Psoas muscle (tissue), 8 donors: ENCODE measurements around the gene FOLR2. TPM values are rescaled to one million over a fixed set of nuclear protein-coding genes. Genes with fewer than 3 reads are reported as not detected.

Experiments
- ATAC-seq, 4 donors: fragments of 200-7000 bp; cut with Tn5 transposase; one replicate each; pipeline ENCODE4 v1.9.1; 2020; ENCODE audit warnings: moderate library complexity in 3 of 4, mild to moderate bottlenecking in 2 of 4
- DNase-seq, 2 donors: peaks; one replicate each; pipeline ENCODE4 v3.0.0-alpha.2; 2020
- H3K27ac ChIP-seq: fragments of 200-600 bp; one replicate; pipeline ENCODE4 v1.8.0; 2022
- H3K27me3 ChIP-seq, 3 donors: fragments of 200-600 bp in 1 of 3; one replicate each; pipeline versions ENCODE4 v1.6.1 to v1.8.0; 2013 to 2022; ENCODE audit warnings: low read length in 2 of 3, mild to moderate bottlenecking in 2 of 3, moderate library complexity in 1 of 3; ENCODE audit not compliant: insufficient read depth in 3 of 3
- H3K36me3 ChIP-seq, 2 donors: fragments of 200-600 bp in 1 of 2; one replicate each; pipeline versions ENCODE4 v1.6.1 to v1.8.0; 2013 to 2022; ENCODE audit warnings: low read depth in 1 of 2, mild to moderate bottlenecking in 1 of 2, moderate library complexity in 1 of 2; ENCODE audit not compliant: insufficient read depth in 1 of 2
- H3K4me1 ChIP-seq: fragments of 200-600 bp; one replicate; pipeline ENCODE4 v1.8.0; 2022
- H3K4me3 ChIP-seq: fragments of 200-600 bp; one replicate; pipeline ENCODE4 v1.8.0; 2022; ENCODE audit warnings: mild to moderate bottlenecking
- H3K9me3 ChIP-seq: fragments of 200-600 bp; one replicate; pipeline ENCODE4 v1.8.0; 2022
- CTCF ChIP-seq: fragments of 200-600 bp; IDR thresholded peaks from one replicate; pipeline ENCODE4 v1.8.0; 2022; ENCODE audit warnings: antibody characterized with exemption
- WGBS, 3 donors: extraction: QIAGEN DNeasy Blood & Tissue Kit; methylation state at CpG; one replicate each; pipeline versions ENCODE4 v1.1.6 to v1.1.7; 2013; 5-methylcytosine and 5-hydroxymethylcytosine counted together
- intact Hi-C, 2 donors: fragments of 100-400 bp; cut with DNase I; formaldehyde crosslinking; loops; one replicate each; pipeline versions ENCODE4 v1.11.0 to v1.14.2; 2022
- polyA plus RNA-seq, 3 donors: library from polyadenylated mRNA; stranded (reverse); fragments of 200-250 nt; gene quantifications; one replicate each; pipeline ENCODE4 v1.2.3, GENCODE V29; 2013
- total RNA-seq, 4 donors: library from RNA; stranded (reverse); fragmentation: NEBNext Ultra II Directional in 2 of 4; extraction: Animal tissue kit (Norgen Biotek cat#: 25700) in 2 of 4; gene quantifications; one replicate each; pipeline versions ENCODE4 v1.2.1 to v1.2.4, GENCODE V29; 2021 to 2023
- donor health status: healthy with polysubstance abuse.
- donor health status: DM: no; HTN: no; CAD: no; lungs with moderate emphysema.
- donor health status: Bipolar disorder and iron deficiency.
- donor health status: healthy.
- donor health status: DM: yes; HTN: yes; CAD: no.
- donor health status: DM: no; HTN: no; CAD: no.
- donor health status: DM: no; HTN: no; CAD: no.
- donor health status: DM: yes; HTN: yes; CAD: no.

The FOLR2 gene
- total and polyA plus RNA-seq, 7 donors: 2.9 to 14.2 (median 5.3) TPM

- Histone ChIP-seq H3K4me3 (peak overlapping the region; percentile 60), H3K27ac (no peak overlapping the region), H3K9me3 (no peaks in the 10 kb centered on the region), H3K27me3 (peaks cover 0 to 42% (median 16%) of the 10 kb centered on the region in 3 donors), H3K36me3 (peaks cover 0 to 29% of the 10 kb centered on the region in 2 donors), H3K4me1 (peaks cover 10% of the 10 kb centered on the region)
- peak in 3 of 4 donors; percentile 5 to 7 (median 5) for ATAC-seq
- intact Hi-C loops: no loop called here
- no peak for TF ChIP-seq CTCF
- DNase-seq: no peak
- 26 to 31% (median 27%) methylated on average over 43 to 44 of the region's 44 CpGs for WGBS, 3 donors
Observed at GRCh38 chr11:72240461-72241290, 24.1 kb downstream of the FOLR2 start.

GRCh38 chr11:72241291-72241781 lies 24.7 kb downstream of the FOLR2 start:
- peaks cover 0 to 49% (median 16%) of the 10 kb centered on the region in 3 donors for H3K27me3 ChIP-seq
- no peak for ATAC-seq

DNA sequence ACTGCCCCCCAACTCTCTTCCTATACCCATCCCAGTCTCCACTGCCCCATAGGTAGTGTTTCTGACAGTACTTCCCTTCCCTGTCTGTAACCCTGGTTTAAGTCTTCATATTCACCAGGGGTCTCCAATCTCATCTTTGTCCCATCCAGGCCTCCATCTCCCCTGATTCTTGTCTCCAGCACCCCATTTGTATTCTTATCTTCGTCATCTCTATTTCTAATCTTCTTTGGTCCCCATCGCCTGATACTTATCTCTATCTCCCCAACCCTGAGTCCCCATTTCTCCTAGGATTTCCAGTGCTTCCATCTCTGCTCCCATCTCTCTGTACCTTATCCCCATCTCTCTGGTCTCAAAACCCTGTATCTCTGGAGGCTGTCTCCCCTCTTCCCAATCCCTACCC lies 25.5 kb downstream of the FOLR2 start:
- 98 to 100% (median 98%) methylated on average over 2 of the region's 2 CpGs for WGBS, 3 donors

More at GRCh38 chr11:72241291-72241781, 24.7 kb downstream of the FOLR2 start:
- Histone ChIP-seq H3K4me3 (no peak overlapping the region), H3K36me3 (peaks cover 0 to 22% of the 10 kb centered on the region in 2 donors), H3K9me3 (no peaks in the 10 kb centered on the region), H3K4me1 (peaks cover 7% of the 10 kb centered on the region), H3K27ac (no peak overlapping the region)
- TF ChIP-seq CTCF: no peak
- no peak for DNase-seq
- WGBS, 3 donors: 27 to 49% (median 47%) methylated on average over 10 to 20 of the region's 20 CpGs
- intact Hi-C loops: no loop called here

DNA sequence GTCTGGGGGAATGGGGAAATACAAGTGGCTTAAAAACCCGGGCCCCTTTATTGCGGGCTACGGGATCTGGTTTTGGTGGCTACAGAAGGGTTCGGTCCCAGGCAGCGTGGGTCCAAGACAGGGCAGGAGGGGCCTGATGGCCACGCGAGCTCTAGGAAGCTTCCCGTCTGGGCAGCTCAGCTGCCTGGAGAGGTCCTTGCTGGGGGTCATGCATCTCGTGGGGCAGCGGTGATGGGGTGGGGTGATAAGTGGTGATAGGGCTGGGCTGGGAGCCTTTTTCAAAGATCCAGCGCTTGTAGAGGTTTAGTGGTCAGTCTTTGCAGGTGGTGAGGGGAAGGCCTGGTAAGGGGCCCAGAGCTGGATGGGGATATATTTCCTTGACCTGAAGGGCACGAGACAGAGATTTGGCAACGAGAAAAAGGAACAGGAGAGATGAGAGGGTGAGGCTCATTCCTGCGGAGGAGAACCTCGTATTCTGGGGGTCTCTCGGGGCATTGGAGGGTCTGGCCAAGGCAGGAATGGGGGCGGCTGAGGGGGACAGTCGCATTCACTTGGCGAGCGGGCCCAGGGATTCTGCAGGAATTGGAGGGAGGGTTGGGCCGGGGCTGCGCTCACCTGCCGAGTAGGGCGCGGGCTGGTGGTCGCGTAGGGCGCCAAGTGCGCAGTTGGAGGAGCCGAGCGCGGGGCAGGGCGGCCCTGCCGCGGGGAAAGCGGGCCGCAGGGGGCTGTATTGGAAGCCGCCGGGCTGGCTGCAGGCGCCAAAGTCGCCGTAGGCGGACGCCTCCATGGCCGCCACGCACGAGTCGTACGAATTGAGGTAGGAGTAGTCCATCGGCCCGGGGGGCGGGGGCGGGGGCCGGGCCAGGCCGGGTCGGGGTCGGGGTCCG lies 26.8 kb downstream of the FOLR2 start:
- Histone ChIP-seq H3K27me3 (peaks cover 2 to 65% (median 22%) of the 10 kb centered on the region in 3 donors), H3K9me3 (no peaks in the 10 kb centered on the region), H3K4me3 (no peak overlapping the region), H3K4me1 (no peaks in the 10 kb centered on the region), H3K27ac (no peak overlapping the region), H3K36me3 (peaks cover 0 to 1% of the 10 kb centered on the region in 2 donors)
- no peak for DNase-seq
- TF ChIP-seq CTCF: no peak
- intact Hi-C loops: no loop called here
- no peak for ATAC-seq
- WGBS, 3 donors: 25 to 39% (median 33%) methylated on average over 42 to 58 of the region's 58 CpGs

More for the DNA sequence above, 25.5 kb downstream of the FOLR2 start:
- intact Hi-C loops: no loop called here
- TF ChIP-seq CTCF: no peak
- no peaks in the 10 kb centered on the region for H3K4me1 ChIP-seq
- DNase-seq (no peak), ATAC-seq (no peak)
- no peak overlapping the region for H3K4me3 ChIP-seq
- no peak overlapping the region for H3K27ac ChIP-seq
- H3K27me3 ChIP-seq: peaks cover 2 to 57% (median 19%) of the 10 kb centered on the region in 3 donors
- H3K36me3 ChIP-seq: peaks cover 0 to 14% of the 10 kb centered on the region in 2 donors
- no peaks in the 10 kb centered on the region for H3K9me3 ChIP-seq
